A549 (cell line): ENCODE data around the gene MMP24OS. TPM values are rescaled to one million over a fixed set of nuclear protein-coding genes. Genes with fewer than 3 reads are reported as not detected.

Source experiments
- ATAC-seq, 2 experiments: fragments of 200-7000 bp in 1 of 2; fragments of >200 bp in 1 of 2; cut with Nextera tagmentation in 1 of 2; cut with Tn5 transposase in 1 of 2; 3 replicates each; pipeline versions ENCODE4 v1.8.0 to v1.9.1; 2018 to 2020; ENCODE audit warnings: mild to moderate bottlenecking in 1 of 2, moderate library complexity in 1 of 2
- CTCF ChIA-PET: fragments of 300-600 bp; sonication (Branson Sonifier 250); formaldehyde crosslinking; extraction: SDS; loops from one replicate; lab custom pipeline; 2021; ENCODE audit warnings: antibody characterized with exemption, inconsistent platforms; lab: Yijun Ruan, JAX
- POLR2A ChIA-PET: fragments of 350-600 bp; formaldehyde crosslinking; extraction: SDS; loops from one replicate; lab custom pipeline; 2021; ENCODE audit warnings: antibody characterized with exemption, inconsistent platforms; lab: Yijun Ruan, JAX
- DNase-seq, 2 experiments: peaks; one replicate each; pipeline versions ENCODE4 v3.0.0 to v3.0.0-alpha.2; 2011 to 2016; ENCODE audit warnings: low read depth in 1 of 2, low spot score in 1 of 2
- FAIRE-seq: peaks from 2 replicates; lab custom pipeline; 2011; peaks lifted over from hg19 to GRCh38; lab: Jason Lieb, UNC
- H3K27ac ChIP-seq, 2 experiments: fragments of >200 bp; sonication (Bioruptor Twin); formaldehyde crosslinking; 3 replicates each; pipeline ENCODE4 v1.5.1; 2016 to 2017
- H3K4me1 ChIP-seq: fragments of >200 bp; sonication (Bioruptor Twin); formaldehyde crosslinking; 3 replicates; pipeline ENCODE4 v1.6.1; 2016
- H3K4me2 ChIP-seq: fragments of >200 bp; sonication (Bioruptor Twin); formaldehyde crosslinking; 3 replicates; pipeline ENCODE4 v1.6.1; 2016
- H3K4me3 ChIP-seq: fragments of >200 bp; sonication (Bioruptor Twin); formaldehyde crosslinking; 3 replicates; pipeline ENCODE4 v1.5.1; 2016
- H3K9me3 ChIP-seq: fragments of >200 bp; sonication (Bioruptor Twin); formaldehyde crosslinking; 3 replicates; pipeline ENCODE4 v1.6.1; 2016
- ATOH8 ChIP-seq: fragments of 250-450 bp; sonication (Bioruptor Pico); IDR thresholded peaks from 2 replicates; pipeline ENCODE4 v1.5.0; 2020; ENCODE audit warnings: low read depth, mild to moderate bottlenecking, moderate library complexity
- CEBPB ChIP-seq, 2 experiments: fragments of >200 bp in 1 of 2; sonication (Bioruptor Twin) in 1 of 2; formaldehyde crosslinking in 1 of 2; IDR thresholded peaks; 2 replicates each; pipeline ENCODE4 v1.6.1; 2012 to 2016
- CHD2 ChIP-seq: fragments of 150-350 bp; IDR thresholded peaks from 2 replicates; pipeline ENCODE4 v1.6.1; 2014; ENCODE audit warnings: low read length; ENCODE audit not compliant: partially characterized antibody
- CHD4 ChIP-seq: fragments of 200-600 bp; sonication (generic); IDR thresholded peaks from 2 replicates; pipeline ENCODE4 v1.6.1; 2016; ENCODE audit warnings: antibody characterized with exemption, mild to moderate bottlenecking, borderline replicate concordance
- CTCF ChIP-seq: fragments of >200 bp; sonication (Bioruptor Twin); formaldehyde crosslinking; IDR thresholded peaks from 3 replicates; pipeline ENCODE4 v1.5.1; 2016
- E2F6 ChIP-seq: IDR thresholded peaks from 2 replicates; pipeline ENCODE4 v1.6.1; 2012; ENCODE audit warnings: low read depth, borderline replicate concordance
- EP300 ChIP-seq, 2 experiments: fragments of >200 bp; sonication (Bioruptor Twin); formaldehyde crosslinking; IDR thresholded peaks; 2 replicates in 1 of 2; 3 replicates in 1 of 2; pipeline ENCODE4 v1.6.1; 2016 to 2017
- ESRRA ChIP-seq: fragments of 150-350 bp; IDR thresholded peaks from 2 replicates; pipeline ENCODE4 v1.6.1; 2014; ENCODE audit warnings: mild to moderate bottlenecking, low read length, borderline replicate concordance
- FOXS1 ChIP-seq: fragments of 250-450 bp; sonication (Bioruptor Pico); IDR thresholded peaks from 2 replicates; pipeline ENCODE4 v1.5.0; 2020; ENCODE audit warnings: mild to moderate bottlenecking, moderate library complexity
- HEYL ChIP-seq: fragments of 250-450 bp; sonication (Bioruptor Pico); IDR thresholded peaks from 2 replicates; pipeline ENCODE4 v1.8.0; 2021; ENCODE audit warnings: mild to moderate bottlenecking, moderate library complexity
- JUN ChIP-seq, 2 experiments: fragments of >200 bp; sonication (Bioruptor Twin); formaldehyde crosslinking; IDR thresholded peaks; 2 replicates in 1 of 2; 3 replicates in 1 of 2; pipeline ENCODE4 v1.6.1; 2016 to 2017
- JUNB ChIP-seq: fragments of >200 bp; sonication (Bioruptor Twin); formaldehyde crosslinking; IDR thresholded peaks from 2 replicates; pipeline ENCODE4 v1.6.1; 2016
- MAFK ChIP-seq: fragments of 450-650 bp; IDR thresholded peaks from 2 replicates; pipeline ENCODE4 v1.6.1; 2014; ENCODE audit not compliant: partially characterized antibody
- MAX ChIP-seq: IDR thresholded peaks from 2 replicates; pipeline ENCODE4 v1.6.1; 2012
- PHF8 ChIP-seq: fragments of 200-600 bp; sonication (generic); IDR thresholded peaks from 2 replicates; pipeline ENCODE4 v1.6.1; 2016; ENCODE audit warnings: low read depth, mild to moderate bottlenecking, antibody characterized with exemption, moderate library complexity, borderline replicate concordance
- POLR2AphosphoS2 ChIP-seq: conservative IDR thresholded peaks from 2 replicates; pipeline ENCODE4 v1.6.1; 2012; ENCODE audit warnings: low read length, improper control_type of control experiment, inconsistent platforms
- SREBF2 ChIP-seq: fragments of 450-650 bp; IDR thresholded peaks from 2 replicates; pipeline ENCODE4 v1.6.1; 2014; ENCODE audit warnings: mild to moderate bottlenecking, moderate library complexity
- USF2 ChIP-seq: fragments of 450-650 bp; IDR thresholded peaks from 2 replicates; pipeline ENCODE4 v1.6.1; 2014; ENCODE audit warnings: antibody characterized with exemption
- ZSCAN20 ChIP-seq: fragments of 250-450 bp; sonication (Bioruptor Pico); IDR thresholded peaks from 2 replicates; pipeline ENCODE4 v1.8.0; 2022; ENCODE audit warnings: mild to moderate bottlenecking, moderate library complexity
- WGBS: methylation state at CpG from one replicate; pipeline ENCODE4 v1.1.6; 2017; ENCODE audit errors: missing lambda C conversion rate; 5-methylcytosine and 5-hydroxymethylcytosine counted together
- polyA plus RNA-seq, 4 experiments: library from polyadenylated mRNA; depleted of rRNA in 3 of 4; stranded (reverse); fragments of >200 nt; fragmentation: RNase III in 1 of 4; extraction: RNeasy Plus Mini Kit Qiagen cat#74134 plus additional on column Dnase treatment in 1 of 4; gene quantifications; 2 replicates in 3 of 4; 3 replicates in 1 of 4; pipeline ENCODE4 v1.2.3, GENCODE V29; 2011 to 2017

MMP24OS gene
- polyA plus RNA-seq, 2 of the 4 experiments (the other 2 are of a cell fraction) = 13.6 to 40.5 TPM

GRCh38 chr20:35281506-35282101 lies 3.7 kb upstream of the MMP24OS start (continued):
- TF ChIP-seq ATOH8 (CRISPR knock-in tag) (no peak), SREBF2 (no peak)

GRCh38 chr20:35280523-35280922 lies 2.6 kb upstream of the MMP24OS start:
- POLR2A ChIA-PET = interaction anchor here (1.1 kb wide), 1 partner anchor 27 kb away, joined by 3 read pairs; no protein-coding TSS in a partner anchor

GRCh38 chr20:35279533-35280174 lies 1.7 kb upstream of the MMP24OS start:
- Histone ChIP-seq H3K9me3 (no peaks in the 10 kb centered on the region), H3K4me2 (no peak overlapping the region), H3K4me3 (no peak overlapping the region), H3K27ac (no peak overlapping the region), H3K4me1 (peaks cover 40% of the 10 kb centered on the region)
- POLR2A ChIA-PET = interaction anchor here (0.6 kb wide), 1 partner anchor 13 kb away, joined by 3 read pairs; no protein-coding TSS in a partner anchor
- TF ChIP-seq HEYL (CRISPR knock-in tag) (no peak), CEBPB (IDR thresholded peaks at IDR 0.05) (no peak)
- CTCF ChIA-PET = interaction anchor here (0.6 to 6.7 kb wide), 15 partner anchors 10 to 255 kb away, joined by 3 to 39 read pairs (median 4); partner anchors contain the start of gene GDF5
- 89% methylated on average over 7 of the region's 7 CpGs for WGBS
- no peak for DNase-seq
- FAIRE-seq = no peak
- ATAC-seq = no peak

More at GRCh38 chr20:35280523-35280922, 2.6 kb upstream of the MMP24OS start:
- DNase-seq = no peak
- H3K27ac ChIP-seq = no peak overlapping the region
- peaks cover 37% of the 10 kb centered on the region for H3K4me1 ChIP-seq
- TF ChIP-seq CHD2 (no peak), E2F6 (no peak), HEYL (CRISPR knock-in tag) (no peak), JUN (IDR thresholded peaks at IDR 0.05) (no peak), POLR2AphosphoS2 (no peak), CTCF (no peak), JUNB (no peak), EP300 (IDR thresholded peaks at IDR 0.05) (no peak), CHD4 (no peak), PHF8 (no peak), USF2 (no peak), MAFK (no peak), CEBPB (IDR thresholded peaks at IDR 0.05) (no peak), ESRRA (no peak), FOXS1 (no peak), MAX (no peak), ZSCAN20 (CRISPR knock-in tag) (no peak)
- FAIRE-seq = no peak
- no peak overlapping the region for H3K4me2 ChIP-seq
- no peak for ATAC-seq
- H3K9me3 ChIP-seq = no peaks in the 10 kb centered on the region
- 86% methylated on average over 5 of the region's 6 CpGs for WGBS
- CTCF ChIA-PET = interaction anchor here (0.6 to 6.7 kb wide), 10 partner anchors 9 to 184 kb away, joined by 3 to 39 read pairs (median 4); no protein-coding TSS in a partner anchor
- H3K4me3 ChIP-seq = no peak overlapping the region
